Measurements from ENCODE around the gene ZMYND8.

ZMYND8 gene

GRCh38 chr20:47227119-47227518 is 129.4 kb downstream of the ZMYND8 start:
- TF ChIP-seq CTCF (IDR thresholded peaks at IDR 0.05): no peak

GRCh38 chr20:47225458-47225857 is 131.0 kb downstream of the ZMYND8 start:
- no peak for TF ChIP-seq CTCF (IDR thresholded peaks at IDR 0.05)

GRCh38 chr20:47224857-47225256 is 131.6 kb downstream of the ZMYND8 start:
- TF ChIP-seq CTCF (IDR thresholded peaks at IDR 0.05): no peak

- TF ChIP-seq CTCF (IDR thresholded peaks at IDR 0.05): no peak
These were observed 132.2 kb downstream of the ZMYND8 start for GRCh38 chr20:47224300-47224791.

- TF ChIP-seq CTCF (IDR thresholded peaks at IDR 0.05): no peak
These were observed 132.6 kb downstream of the ZMYND8 start for GRCh38 chr20:47223896-47224295.

GRCh38 chr20:47222468-47223119 is 133.9 kb downstream of the ZMYND8 start:
- TF ChIP-seq CTCF (IDR thresholded peaks at IDR 0.05): no peak

- no peak for TF ChIP-seq CTCF (IDR thresholded peaks at IDR 0.05)
These were observed 135.4 kb downstream of the ZMYND8 start for GRCh38 chr20:47221036-47221625.
